Measurements from ENCODE around the gene P2RY2. TPM values are rescaled to one million over a fixed set of nuclear protein-coding genes. Genes with fewer than 3 reads are reported as not detected.

Gene P2RY2
- total RNA-seq, 1 experiment from 2014 or later: 0.26 TPM

- H4K5ac ChIP-seq (ENCODE audit: insufficient read length, low read depth, low read length): no peak overlapping the region
- H3K27ac ChIP-seq (ENCODE audit: insufficient read length, low read depth, low read length): no peak overlapping the region
- H3K79me1 ChIP-seq (ENCODE audit: insufficient read depth, low read depth, low read length, poor library complexity, severe bottlenecking): no peaks in the 10 kb centered on the region
- H3K9me3 ChIP-seq (ENCODE audit: control insufficient read depth, low read depth, low read length): no peaks in the 10 kb centered on the region
- TF ChIP-seq, protein P1, sequence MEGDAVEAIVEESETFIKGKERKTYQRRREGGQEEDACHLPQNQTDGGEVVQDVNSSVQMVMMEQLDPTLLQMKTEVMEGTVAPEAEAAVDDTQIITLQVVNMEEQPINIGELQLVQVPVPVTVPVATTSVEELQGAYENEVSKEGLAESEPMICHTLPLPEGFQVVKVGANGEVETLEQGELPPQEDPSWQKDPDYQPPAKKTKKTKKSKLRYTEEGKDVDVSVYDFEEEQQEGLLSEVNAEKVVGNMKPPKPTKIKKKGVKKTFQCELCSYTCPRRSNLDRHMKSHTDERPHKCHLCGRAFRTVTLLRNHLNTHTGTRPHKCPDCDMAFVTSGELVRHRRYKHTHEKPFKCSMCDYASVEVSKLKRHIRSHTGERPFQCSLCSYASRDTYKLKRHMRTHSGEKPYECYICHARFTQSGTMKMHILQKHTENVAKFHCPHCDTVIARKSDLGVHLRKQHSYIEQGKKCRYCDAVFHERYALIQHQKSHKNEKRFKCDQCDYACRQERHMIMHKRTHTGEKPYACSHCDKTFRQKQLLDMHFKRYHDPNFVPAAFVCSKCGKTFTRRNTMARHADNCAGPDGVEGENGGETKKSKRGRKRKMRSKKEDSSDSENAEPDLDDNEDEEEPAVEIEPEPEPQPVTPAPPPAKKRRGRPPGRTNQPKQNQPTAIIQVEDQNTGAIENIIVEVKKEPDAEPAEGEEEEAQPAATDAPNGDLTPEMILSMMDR (conservative IDR thresholded peaks at IDR 0.05): no peak
- no peak overlapping the region for H3K4me3 Mint-ChIP-seq
- no peak overlapping the region for H3K56ac ChIP-seq (ENCODE audit: insufficient read length, low read depth, low read length)
- H2BK12ac ChIP-seq (ENCODE audit: insufficient read length, low read depth, low read length): no peak overlapping the region
- H3T11ph ChIP-seq (ENCODE audit: low read length): no peak overlapping the region
- H2BK5ac ChIP-seq (ENCODE audit: insufficient read length, low read length): no peak overlapping the region
- no peak overlapping the region for H2BK15ac ChIP-seq (ENCODE audit: low read depth, low read length)
- H3K4me2 ChIP-seq (ENCODE audit: insufficient read depth, insufficient read length, low read length): no peak overlapping the region
- H3K4me1 Mint-ChIP-seq: peaks cover 4 to 19% of the 10 kb centered on the region in 2 experiments
- peaks cover 6% of the 10 kb centered on the region for H3K27me3 Mint-ChIP-seq (ENCODE audit: low read depth)
- H3K18ac ChIP-seq (ENCODE audit: insufficient read length, low read depth, low read length): no peak overlapping the region
- H3K23ac ChIP-seq (ENCODE audit: insufficient read length, low read depth, low read length): no peak overlapping the region
- H3K4me1 ChIP-seq (ENCODE audit: insufficient read depth, low read length): no peaks in the 10 kb centered on the region
- DNase-seq: no peak
- no peaks in the 10 kb centered on the region for H3K27me3 ChIP-seq (ENCODE audit: insufficient read depth, low read length)
- no peak overlapping the region for H3K4ac ChIP-seq (ENCODE audit: low read depth, low read length)
- no peak overlapping the region for H4K8ac ChIP-seq (replicated peaks; ENCODE audit: insufficient read length, low read depth, low read length)
- no peaks in the 10 kb centered on the region for H3K23me2 ChIP-seq (ENCODE audit: insufficient read length, low read depth, low read length, poor library complexity, severe bottlenecking)
- no peak overlapping the region for H4K91ac ChIP-seq (ENCODE audit: insufficient read length, low read depth, low read length)
- no peak overlapping the region for H3K9ac ChIP-seq (ENCODE audit: extremely low read depth, insufficient read length, low read length)
- H3K36me3 Mint-ChIP-seq (ENCODE audit: insufficient read depth in 1 of 3, low read depth in 3 of 3): no peaks in the 10 kb centered on the region
- no peak overlapping the region for H3K14ac ChIP-seq (ENCODE audit: insufficient read depth, low read length)
- H2BK20ac ChIP-seq (ENCODE audit: low read depth, low read length, poor library complexity, severe bottlenecking): no peak overlapping the region
- H3K79me2 ChIP-seq (ENCODE audit: insufficient read depth, low read length): no peaks in the 10 kb centered on the region
- no peaks in the 10 kb centered on the region for H4K20me1 ChIP-seq (ENCODE audit: control insufficient read depth, insufficient read depth, insufficient read length)
- no peak overlapping the region for H2AK5ac ChIP-seq (ENCODE audit: insufficient read length, low read length)
- no peak overlapping the region for H3K27ac Mint-ChIP-seq
- H3K9me3 Mint-ChIP-seq: no peaks in the 10 kb centered on the region
- H2AFZ ChIP-seq (ENCODE audit: low read length): no peak overlapping the region
- no peak overlapping the region for H2BK120ac ChIP-seq (ENCODE audit: low read depth, low read length, poor library complexity, severe bottlenecking)
- no CpG with 5 or more reads among the region's 3 CpGs for WGBS (ENCODE audit: extremely low coverage, insufficient read length, low lambda C conversion rate)
Observed at GRCh38 chr11:73174495-73174791, 43.6 kb upstream of the P2RY2 start.
